ENCODE measurements around the gene CCS. TPM values are rescaled to one million over a fixed set of nuclear protein-coding genes. Genes with fewer than 3 reads are reported as not detected.

Gene CCS
- total and polyA plus RNA-seq, 10 donors: 32.8 to 161 (median 44.5) TPM

DNA sequence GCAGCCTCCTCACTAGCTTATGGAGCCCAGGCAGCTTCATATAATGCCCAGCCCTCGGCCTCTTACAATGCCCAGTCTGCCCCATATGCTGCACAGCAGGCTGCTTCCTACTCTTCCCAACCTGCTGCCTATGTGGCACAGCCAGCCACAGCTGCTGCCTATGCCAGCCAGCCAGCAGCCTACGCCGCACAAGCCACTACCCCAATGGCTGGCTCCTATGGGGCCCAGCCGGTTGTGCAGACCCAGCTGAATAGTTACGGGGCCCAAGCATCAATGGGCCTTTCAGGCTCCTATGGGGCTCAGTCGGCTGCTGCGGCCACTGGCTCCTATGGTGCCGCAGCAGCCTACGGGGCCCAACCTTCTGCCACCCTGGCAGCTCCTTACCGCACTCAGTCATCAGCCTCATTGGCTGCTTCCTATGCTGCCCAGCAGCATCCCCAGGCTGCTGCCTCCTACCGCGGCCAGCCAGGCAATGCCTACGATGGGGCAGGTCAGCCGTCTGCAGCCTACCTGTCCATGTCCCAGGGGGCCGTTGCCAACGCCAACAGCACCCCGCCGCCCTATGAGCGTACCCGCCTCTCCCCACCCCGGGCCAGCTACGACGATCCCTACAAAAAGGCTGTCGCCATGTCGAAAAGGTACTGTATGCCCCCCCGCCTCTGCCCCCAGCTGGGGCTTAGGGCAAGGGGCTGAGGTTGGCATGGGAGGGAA lies 32.2 kb downstream of the CCS start:
- WGBS, 5 donors: 94 to 97% (median 97%) methylated on average over 18 to 26 of the region's 26 CpGs
- TF ChIP-seq, protein P1, sequence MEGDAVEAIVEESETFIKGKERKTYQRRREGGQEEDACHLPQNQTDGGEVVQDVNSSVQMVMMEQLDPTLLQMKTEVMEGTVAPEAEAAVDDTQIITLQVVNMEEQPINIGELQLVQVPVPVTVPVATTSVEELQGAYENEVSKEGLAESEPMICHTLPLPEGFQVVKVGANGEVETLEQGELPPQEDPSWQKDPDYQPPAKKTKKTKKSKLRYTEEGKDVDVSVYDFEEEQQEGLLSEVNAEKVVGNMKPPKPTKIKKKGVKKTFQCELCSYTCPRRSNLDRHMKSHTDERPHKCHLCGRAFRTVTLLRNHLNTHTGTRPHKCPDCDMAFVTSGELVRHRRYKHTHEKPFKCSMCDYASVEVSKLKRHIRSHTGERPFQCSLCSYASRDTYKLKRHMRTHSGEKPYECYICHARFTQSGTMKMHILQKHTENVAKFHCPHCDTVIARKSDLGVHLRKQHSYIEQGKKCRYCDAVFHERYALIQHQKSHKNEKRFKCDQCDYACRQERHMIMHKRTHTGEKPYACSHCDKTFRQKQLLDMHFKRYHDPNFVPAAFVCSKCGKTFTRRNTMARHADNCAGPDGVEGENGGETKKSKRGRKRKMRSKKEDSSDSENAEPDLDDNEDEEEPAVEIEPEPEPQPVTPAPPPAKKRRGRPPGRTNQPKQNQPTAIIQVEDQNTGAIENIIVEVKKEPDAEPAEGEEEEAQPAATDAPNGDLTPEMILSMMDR (IDR thresholded peaks at IDR 0.05 in 8 of 11, conservative IDR thresholded peaks at IDR 0.05 in 3 of 11): no peak
- TF ChIP-seq POLR2A (IDR thresholded peaks at IDR 0.05) (no peak), POLR2AphosphoS5 (IDR thresholded peaks at IDR 0.05) (peak in 1 of 3 donors; percentile 75)

DNA sequence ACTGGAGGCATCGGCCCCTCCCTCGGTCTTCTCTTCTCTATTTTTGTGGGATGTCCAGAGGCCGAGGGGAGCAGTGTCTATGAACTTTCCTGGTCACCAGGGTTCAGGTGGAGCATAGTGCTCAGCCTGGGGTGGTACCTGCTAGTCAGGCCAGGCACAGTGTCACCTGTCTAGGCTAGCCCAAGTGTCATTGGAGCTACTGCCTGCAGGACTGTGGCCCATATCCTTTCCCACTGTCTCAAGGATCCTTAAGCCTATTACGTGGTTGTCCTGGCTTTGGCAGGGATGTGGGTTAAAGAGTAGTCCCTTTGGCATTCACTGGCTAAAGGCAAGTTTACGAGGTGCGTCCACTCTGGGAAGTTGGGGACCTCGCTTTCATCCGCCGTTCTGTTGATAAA lies 32.8 kb downstream of the CCS start:
- Histone ChIP-seq H3K9me3 (no peaks in the 10 kb centered on the region), H3K27me3 (replicated peaks in 1 of 7) (no peaks in the 10 kb centered on the region), H3K4me1 (peaks cover 25 to 100% (median 55%) of the 10 kb centered on the region in 6 donors), H3K36me3 (peaks cover 3 to 100% (median 68%) of the 10 kb centered on the region in 6 donors), H3K4me3 (no peak overlapping the region), H3K27ac (no peak overlapping the region)
- intact Hi-C loops (cut with DNase I; ENCODE audit: low total_unique reads): no loop called here
- 87 to 96% (median 93%) methylated on average over 9 of the region's 9 CpGs for WGBS, 5 donors
- DNase-seq: no peak
- TF ChIP-seq POLR2AphosphoS5 (IDR thresholded peaks at IDR 0.05): no peak
- no peak for TF ChIP-seq POLR2A (IDR thresholded peaks at IDR 0.05)
- TF ChIP-seq, protein P1 (IDR thresholded peaks at IDR 0.05 in 8 of 11, conservative IDR thresholded peaks at IDR 0.05 in 3 of 11): no peak

More for the DNA sequence above, 32.2 kb downstream of the CCS start:
- Histone ChIP-seq H3K9me3 (no peaks in the 10 kb centered on the region), H3K27me3 (replicated peaks in 1 of 7) (no peaks in the 10 kb centered on the region), H3K4me1 (peaks cover 31 to 100% (median 60%) of the 10 kb centered on the region in 6 donors), H3K4me3 (no peak overlapping the region), H3K36me3 (peaks cover 3 to 97% (median 70%) of the 10 kb centered on the region in 6 donors), H3K27ac (no peak overlapping the region)
- intact Hi-C loops (cut with DNase I; ENCODE audit: low total_unique reads): no loop called here
- DNase-seq: no peak

DNA sequence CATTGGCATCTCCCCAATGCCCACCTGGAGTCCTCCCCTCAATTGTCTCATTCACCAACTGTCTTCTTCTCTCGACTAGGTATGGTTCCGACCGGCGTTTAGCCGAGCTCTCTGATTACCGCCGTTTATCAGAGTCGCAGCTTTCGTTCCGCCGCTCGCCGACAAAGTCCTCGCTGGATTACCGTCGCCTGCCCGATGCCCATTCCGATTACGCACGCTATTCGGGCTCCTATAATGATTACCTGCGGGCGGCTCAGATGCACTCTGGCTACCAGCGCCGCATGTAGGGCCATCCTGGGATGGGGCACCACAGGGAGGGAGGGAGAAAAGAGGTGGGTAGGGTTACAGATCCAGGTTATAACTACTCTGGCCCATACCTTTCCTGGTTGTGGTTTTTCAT lies 33.4 kb downstream of the CCS start:
- H3K9me3 ChIP-seq: no peaks in the 10 kb centered on the region
- intact Hi-C loops (cut with DNase I; ENCODE audit: low total_unique reads): no loop called here
- H3K4me1 ChIP-seq: peaks cover 19 to 100% (median 49%) of the 10 kb centered on the region in 6 donors
- 96 to 97% (median 97%) methylated on average over 25 of the region's 25 CpGs for WGBS, 5 donors
- H3K27me3 ChIP-seq (replicated peaks in 1 of 7): no peaks in the 10 kb centered on the region
- H3K27ac ChIP-seq: no peak overlapping the region
- no peak for DNase-seq
- H3K4me3 ChIP-seq: no peak overlapping the region
- TF ChIP-seq POLR2AphosphoS5 (IDR thresholded peaks at IDR 0.05) (peak in 1 of 3 donors; percentile 41), POLR2A (IDR thresholded peaks at IDR 0.05) (no peak)
- peaks cover 3 to 100% (median 68%) of the 10 kb centered on the region in 6 donors for H3K36me3 ChIP-seq

DNA sequence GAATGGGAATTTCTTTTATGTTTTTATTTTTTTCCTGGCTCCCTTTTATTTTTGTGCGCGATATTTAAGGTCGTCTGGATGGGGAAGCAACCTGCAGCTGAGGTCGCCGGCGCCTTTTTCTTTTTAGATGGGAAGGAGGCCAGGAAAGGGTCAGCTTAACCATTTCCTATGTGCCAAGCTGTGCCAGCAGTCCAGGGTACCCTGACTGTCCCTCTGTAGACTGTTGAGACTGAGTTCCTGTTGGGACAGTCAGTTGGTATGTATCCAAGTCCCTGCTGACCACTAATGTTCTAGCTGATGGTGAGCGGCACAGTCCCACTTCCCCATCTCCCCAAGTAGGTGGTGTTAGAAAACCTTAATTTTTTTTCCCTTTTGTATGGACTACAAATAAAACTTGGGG lies 33.9 kb downstream of the CCS start:
- H3K9me3 ChIP-seq: no peaks in the 10 kb centered on the region
- H3K27me3 ChIP-seq (replicated peaks in 1 of 7): no peaks in the 10 kb centered on the region
- no peak for DNase-seq
- H3K27ac ChIP-seq: no peak overlapping the region
- H3K4me3 ChIP-seq: no peak overlapping the region
- TF ChIP-seq POLR2AphosphoS5 (IDR thresholded peaks at IDR 0.05): no peak
- no peak for TF ChIP-seq POLR2A (IDR thresholded peaks at IDR 0.05)
- TF ChIP-seq, protein P1 (IDR thresholded peaks at IDR 0.05 in 8 of 11, conservative IDR thresholded peaks at IDR 0.05 in 3 of 11): no peak
- intact Hi-C loops (cut with DNase I; ENCODE audit: low total_unique reads): no loop called here
- 61 to 84% (median 74%) methylated on average over 7 of the region's 7 CpGs for WGBS, 5 donors
- H3K36me3 ChIP-seq: peaks cover 3 to 100% (median 67%) of the 10 kb centered on the region in 6 donors
- peaks cover 13 to 100% (median 48%) of the 10 kb centered on the region in 6 donors for H3K4me1 ChIP-seq

Measured in spleen (tissue), 11 donors.